Esophagus squamous epithelium (tissue), 5 donors: ENCODE data around the gene PLD6. TPM values are rescaled to one million over a fixed set of nuclear protein-coding genes. Genes with fewer than 3 reads are reported as not detected.

Experiments used
- DNase-seq: peaks from one replicate; lab custom pipeline; 2025; lab: John Stamatoyannopoulos, UW
- H3K27ac ChIP-seq, 4 donors: fragments of 200-600 bp; sonication (generic); one replicate each; pipeline ENCODE4 v1.5.1; 2016 to 2019; ENCODE audit warnings: mild to moderate bottlenecking in 1 of 4
- H3K27me3 ChIP-seq, 4 donors: fragments of 200-600 bp; sonication (generic); 1 replicate in 3 of 4; 2 replicates in 1 of 4; pipeline versions ENCODE4 v1.5.1 to v1.6.0; 2017 to 2021; ENCODE audit warnings: antibody characterized with exemption in 1 of 4
- H3K36me3 ChIP-seq, 3 donors: fragments of 200-600 bp; sonication (generic); one replicate each; pipeline ENCODE4 v1.5.1; 2016 to 2019
- H3K4me1 ChIP-seq, 3 donors: fragments of 200-600 bp; sonication (generic); one replicate each; pipeline ENCODE4 v1.5.1; 2017 to 2019
- H3K4me3 ChIP-seq, 4 donors: fragments of 200-600 bp; sonication (generic); 1 replicate in 3 of 4; 2 replicates in 1 of 4; pipeline ENCODE4 v1.5.1; 2016 to 2019; ENCODE audit warnings: mild to moderate bottlenecking in 2 of 4, moderate library complexity in 1 of 4
- H3K9me3 ChIP-seq, 3 donors: fragments of 200-600 bp; sonication (generic); one replicate each; pipeline ENCODE4 v1.5.1; 2016 to 2019
- CTCF ChIP-seq, 6 experiments: fragments of 450-650 bp in 4 of 6; fragments of 200-600 bp in 2 of 6; sonication (generic) in 2 of 6; IDR thresholded peaks; one replicate each; pipeline ENCODE4 v1.5.1; 2016 to 2019; ENCODE audit warnings: antibody characterized with exemption in 6 of 6, mild to moderate bottlenecking in 4 of 6, moderate library complexity in 4 of 6
- POLR2A ChIP-seq, 4 donors: fragments of 450-650 bp; IDR thresholded peaks; one replicate each; pipeline ENCODE4 v1.6.1; 2017; ENCODE audit warnings: antibody characterized with exemption in 4 of 4, mild to moderate bottlenecking in 4 of 4, moderate library complexity in 3 of 4
- WGBS, 2 donors: methylation state at CpG; one replicate each; pipeline ENCODE4 v1.1.5; 2018; 5-methylcytosine and 5-hydroxymethylcytosine counted together
- intact Hi-C: fragments of 100-400 bp; cut with DNase I; formaldehyde crosslinking; loops from one replicate; pipeline ENCODE4 v1.15.0; 2022
- total RNA-seq, 4 donors: library from RNA; depleted of rRNA; stranded (reverse); fragments of >200 nt; gene quantifications; one replicate each; pipeline ENCODE4 v1.1.0, GENCODE V29; 2016
- donor health status: DM: yes; HTN: yes; CAD: no.

PLD6 gene
- total RNA-seq, 4 donors from 2014 or later: 0.45 to 1.9 (median 0.95) TPM

- Histone ChIP-seq H3K9me3 (no peaks in the 10 kb centered on the region), H3K4me1 (peaks cover 7 to 78% (median 26%) of the 10 kb centered on the region in 3 donors), H3K36me3 (peaks cover 10 to 82% (median 30%) of the 10 kb centered on the region in 3 donors), H3K27me3 (no peaks in the 10 kb centered on the region), H3K27ac (peak overlapping the region in 1 of 4 donors; percentile 29), H3K4me3 (no peak overlapping the region)
- WGBS, 2 donors: 63 to 83% methylated on average over 1 to 4 of the region's 6 CpGs
- intact Hi-C loops: no loop called here
- TF ChIP-seq CTCF (IDR thresholded peaks at IDR 0.05) (no peak), POLR2A (IDR thresholded peaks at IDR 0.05) (no peak)
- no peak for DNase-seq
Observed at GRCh38 chr17:17182598-17183136, 23.5 kb downstream of the PLD6 start.

GRCh38 chr17:17181666-17182597 lies 24.2 kb downstream of the PLD6 start:
- DNase-seq: no peak
- TF ChIP-seq POLR2A (IDR thresholded peaks at IDR 0.05): no peak
- TF ChIP-seq CTCF (IDR thresholded peaks at IDR 0.05): no peak
- Histone ChIP-seq H3K27me3 (no peaks in the 10 kb centered on the region), H3K4me3 (no peak overlapping the region), H3K4me1 (peaks cover 0 to 70% (median 20%) of the 10 kb centered on the region in 3 donors), H3K9me3 (no peaks in the 10 kb centered on the region), H3K36me3 (peaks cover 10 to 82% (median 36%) of the 10 kb centered on the region in 3 donors), H3K27ac (peak overlapping the region in 1 of 4 donors; percentile 29)
- 50 to 72% methylated on average over 9 of the region's 15 CpGs for WGBS, 2 donors
- intact Hi-C loops: no loop called here

GRCh38 chr17:17180741-17181525 lies 25.2 kb downstream of the PLD6 start:
- H3K27me3 ChIP-seq: no peaks in the 10 kb centered on the region
- 75 to 77% methylated on average over 13 of the region's 13 CpGs for WGBS, 2 donors
- intact Hi-C loops: no loop called here
- peak overlapping the region in 1 of 4 donors; percentile 47 for H3K27ac ChIP-seq
- DNase-seq: no peak
- no peaks in the 10 kb centered on the region for H3K9me3 ChIP-seq
- no peak for TF ChIP-seq POLR2A (IDR thresholded peaks at IDR 0.05)
- no peak for TF ChIP-seq CTCF (IDR thresholded peaks at IDR 0.05)
- peaks cover 0 to 60% (median 10%) of the 10 kb centered on the region in 3 donors for H3K4me1 ChIP-seq
- H3K4me3 ChIP-seq: no peak overlapping the region
- peaks cover 16 to 90% (median 45%) of the 10 kb centered on the region in 3 donors for H3K36me3 ChIP-seq

GRCh38 chr17:17180141-17180603 lies 26.0 kb downstream of the PLD6 start:
- peaks cover 0 to 53% (median 4%) of the 10 kb centered on the region in 3 donors for H3K4me1 ChIP-seq
- peak overlapping the region; percentile 1 to 47 (median 23) for H3K27ac ChIP-seq
- no peaks in the 10 kb centered on the region for H3K9me3 ChIP-seq
- H3K27me3 ChIP-seq: no peaks in the 10 kb centered on the region
- intact Hi-C loops: no loop called here
- WGBS, 2 donors: 82% methylated on average over 5 of the region's 9 CpGs; no CpG with 5 or more reads in 1 of the 2 donors
- no peak for TF ChIP-seq CTCF (IDR thresholded peaks at IDR 0.05)
- no peak for TF ChIP-seq POLR2A (IDR thresholded peaks at IDR 0.05)
- H3K36me3 ChIP-seq: peaks cover 22 to 98% (median 53%) of the 10 kb centered on the region in 3 donors
- no peak overlapping the region for H3K4me3 ChIP-seq
- DNase-seq: no peak
